HG03342 (cell line): ENCODE data around the gene SMIM29.

Experiments
- ATAC-seq: cut with Tn5 transposase; IDR thresholded peaks from one replicate; pipeline ENCODE4 v1.9.1; 2021; ENCODE audit warnings: mild to moderate bottlenecking, moderate library complexity; ENCODE audit not compliant: unreplicated experiment

SMIM29 gene

GRCh38 chr6:34196833-34197195 lies 52.0 kb downstream of the SMIM29 start:
- ATAC-seq, result peak; percentile 11
